ENCODE measurements around the gene TNFSF13B.

The TNFSF13B gene

GRCh38 chr13:108328848-108329247, 59.3 kb downstream of the TNFSF13B start:
- peaks cover 21% of the 10 kb centered on the region for H3K4me1 ChIP-seq (ENCODE audit: insufficient read depth, low read length, severe bottlenecking)
- H3K36me3 ChIP-seq (ENCODE audit: insufficient read depth, low read length): no peaks in the 10 kb centered on the region
- H3K27ac ChIP-seq (ENCODE audit: low read depth, low read length, poor library complexity, severe bottlenecking): no peak overlapping the region
- no peak overlapping the region for H3K9ac ChIP-seq (ENCODE audit: low read length)
- no peaks in the 10 kb centered on the region for H3K9me3 ChIP-seq (ENCODE audit: low read length)
- no peak overlapping the region for H2AFZ ChIP-seq (ENCODE audit: low read length)
- H3K27me3 ChIP-seq (ENCODE audit: insufficient read depth, low read length): no peaks in the 10 kb centered on the region
- H3K4me2 ChIP-seq (ENCODE audit: low read length): no peak overlapping the region
- H3F3A ChIP-seq (ENCODE audit: insufficient read depth, low read length): no peaks in the 10 kb centered on the region
- H3K9me2 ChIP-seq (ENCODE audit: low read depth, low read length): no peaks in the 10 kb centered on the region
- no peaks in the 10 kb centered on the region for H3K79me2 ChIP-seq (ENCODE audit: insufficient read depth, low read length)
- H4K20me1 ChIP-seq (ENCODE audit: insufficient read depth, low read length): no peaks in the 10 kb centered on the region
- H3K4me3 ChIP-seq (ENCODE audit: low read depth, low read length, poor library complexity, severe bottlenecking): no peak overlapping the region
- TF ChIP-seq CTCF (IDR thresholded peaks at IDR 0.05; ENCODE audit: low read length) (no peak), EZH2 (IDR thresholded peaks at IDR 0.05; ENCODE audit: borderline replicate concordance, low read length) (no peak)

- no peaks in the 10 kb centered on the region for H4K20me1 ChIP-seq (ENCODE audit: insufficient read depth, low read length)
- H2AFZ ChIP-seq (ENCODE audit: low read length): no peak overlapping the region
- H3K9ac ChIP-seq (ENCODE audit: low read length): no peak overlapping the region
- peaks cover 5% of the 10 kb centered on the region for H3K4me1 ChIP-seq (ENCODE audit: insufficient read depth, low read length, severe bottlenecking)
- no peak overlapping the region for H3K4me3 ChIP-seq (ENCODE audit: low read depth, low read length, poor library complexity, severe bottlenecking)
- H3K4me2 ChIP-seq (ENCODE audit: low read length): no peak overlapping the region
- TF ChIP-seq CTCF (IDR thresholded peaks at IDR 0.05; ENCODE audit: low read length): no peak
- TF ChIP-seq EZH2 (IDR thresholded peaks at IDR 0.05; ENCODE audit: borderline replicate concordance, low read length): no peak
- no peak overlapping the region for H3K27ac ChIP-seq (ENCODE audit: low read depth, low read length, poor library complexity, severe bottlenecking)
- no peaks in the 10 kb centered on the region for H3K9me2 ChIP-seq (ENCODE audit: low read depth, low read length)
- no peaks in the 10 kb centered on the region for H3K36me3 ChIP-seq (ENCODE audit: insufficient read depth, low read length)
- no peaks in the 10 kb centered on the region for H3K27me3 ChIP-seq (ENCODE audit: insufficient read depth, low read length)
- H3K79me2 ChIP-seq (ENCODE audit: insufficient read depth, low read length): no peaks in the 10 kb centered on the region
- H3F3A ChIP-seq (ENCODE audit: insufficient read depth, low read length): no peaks in the 10 kb centered on the region
- H3K9me3 ChIP-seq (ENCODE audit: low read length): no peaks in the 10 kb centered on the region
Measured at GRCh38 chr13:108332791-108333190, 63.3 kb downstream of the TNFSF13B start.

GRCh38 chr13:108342369-108343289, 73.1 kb downstream of the TNFSF13B start:
- H3K9me2 ChIP-seq (ENCODE audit: low read depth, low read length): no peaks in the 10 kb centered on the region
- no peaks in the 10 kb centered on the region for H4K20me1 ChIP-seq (ENCODE audit: insufficient read depth, low read length)
- no peak overlapping the region for H3K27ac ChIP-seq (ENCODE audit: low read depth, low read length, poor library complexity, severe bottlenecking)
- TF ChIP-seq CTCF (IDR thresholded peaks at IDR 0.05; ENCODE audit: low read length): peak; percentile 66
- TF ChIP-seq EZH2 (IDR thresholded peaks at IDR 0.05; ENCODE audit: borderline replicate concordance, low read length): no peak
- no peaks in the 10 kb centered on the region for H3K9me3 ChIP-seq (ENCODE audit: low read length)
- H3K79me2 ChIP-seq (ENCODE audit: insufficient read depth, low read length): no peaks in the 10 kb centered on the region
- H2AFZ ChIP-seq (ENCODE audit: low read length): no peak overlapping the region
- H3K4me1 ChIP-seq (ENCODE audit: insufficient read depth, low read length, severe bottlenecking): no peaks in the 10 kb centered on the region
- no peak overlapping the region for H3K4me2 ChIP-seq (ENCODE audit: low read length)
- H3K9ac ChIP-seq (ENCODE audit: low read length): no peak overlapping the region
- H3K4me3 ChIP-seq (ENCODE audit: low read depth, low read length, poor library complexity, severe bottlenecking): no peak overlapping the region
- no peaks in the 10 kb centered on the region for H3K36me3 ChIP-seq (ENCODE audit: insufficient read depth, low read length)
- no peaks in the 10 kb centered on the region for H3F3A ChIP-seq (ENCODE audit: insufficient read depth, low read length)
- H3K27me3 ChIP-seq (ENCODE audit: insufficient read depth, low read length): no peaks in the 10 kb centered on the region
